Inferior parietal cortex (tissue), 1 donor: Measurements from ENCODE around the gene SLC25A14.
A peak's percentile ranks its signal among the peaks of the same experiment; 100 is the strongest.

Source experiments
- DNase-seq: peaks from one replicate; pipeline ENCODE4 v3.0.0-alpha.2; 2016; ENCODE audit errors: extremely low spot score

The SLC25A14 gene

GRCh38 chrX:130378024-130378669 lies 38.4 kb downstream of the SLC25A14 start:
- peak; percentile 7 for DNase-seq

- DNase-seq: no peak
These were observed 45.8 kb downstream of the SLC25A14 start, which contains the start of gene GPR119 for GRCh38 chrX:130385520-130385919. Gene GPR119 (minus strand): TSS chrX:130385674. CDS start chrX:130385447, 227 bp downstream.

GRCh38 chrX:130386408-130386808 lies 46.7 kb downstream of the SLC25A14 start:
- no peak for DNase-seq

- DNase-seq: peak; percentile 75
These were observed 53.8 kb downstream of the SLC25A14 start for GRCh38 chrX:130393451-130394074.

GRCh38 chrX:130395341-130395740 lies 55.6 kb downstream of the SLC25A14 start:
- DNase-seq: no peak

- peak; percentile 76 for DNase-seq
These were observed 61.9 kb downstream of the SLC25A14 start, which contains the start of gene RBMX2 for GRCh38 chrX:130401415-130402207. Gene RBMX2 (plus strand): TSS chrX:130401987. CDS start chrX:130402033, 46 bp downstream.

- no peak for DNase-seq
These were observed 62.5 kb downstream of the SLC25A14 start for GRCh38 chrX:130402208-130402684.

- no peak for DNase-seq
These were observed 73.7 kb downstream of the SLC25A14 start for GRCh38 chrX:130413415-130413814.

GRCh38 chrX:130414800-130415199 lies 75.1 kb downstream of the SLC25A14 start:
- DNase-seq: no peak

- no peak for DNase-seq
These were observed 75.5 kb downstream of the SLC25A14 start for GRCh38 chrX:130415201-130415600.

GRCh38 chrX:130416785-130417184 lies 77.1 kb downstream of the SLC25A14 start:
- no peak for DNase-seq

GRCh38 chrX:130418066-130418465 lies 78.3 kb downstream of the SLC25A14 start:
- DNase-seq: no peak

- no peak for DNase-seq
These were observed 79.0 kb downstream of the SLC25A14 start for GRCh38 chrX:130418740-130419139.

- DNase-seq: no peak
These were observed 79.5 kb downstream of the SLC25A14 start for GRCh38 chrX:130419263-130419662.
